Cerebellar cortex (tissue), 1 donor: ENCODE measurements around the gene RIMKLB.
A peak's percentile ranks its signal among the peaks of the same experiment; 100 is the strongest.
"Not testable (repeated sequence)": the region's sequence is repeated elsewhere in the genome, so short reads cannot be mapped to it uniquely, and the experiment has no call there.

Experiments used
- DNase-seq: peaks from one replicate; pipeline ENCODE4 v3.0.0-alpha.2; 2015; ENCODE audit warnings: low spot score

Gene RIMKLB

DNA sequence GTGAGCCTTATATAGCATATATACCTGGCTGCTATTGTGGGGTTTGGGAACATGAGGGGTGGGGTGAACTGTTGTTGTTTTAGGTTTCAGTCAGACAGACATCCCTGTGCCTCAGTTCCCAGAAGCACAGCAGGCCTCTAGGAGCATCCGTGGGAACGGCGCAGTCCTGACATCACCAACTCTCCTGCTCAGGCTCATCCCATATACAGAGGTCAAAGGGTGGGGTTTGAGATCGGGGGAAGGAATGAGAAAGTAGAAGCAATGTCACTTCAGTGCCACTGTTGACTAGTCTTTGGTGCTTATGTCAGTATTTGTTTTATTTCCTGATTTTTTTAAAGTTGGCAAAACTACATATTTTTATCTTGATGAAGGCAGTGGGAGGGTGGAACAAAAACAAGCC lies 81.5 kb downstream of the RIMKLB start:
- DNase-seq, result no peak

DNA sequence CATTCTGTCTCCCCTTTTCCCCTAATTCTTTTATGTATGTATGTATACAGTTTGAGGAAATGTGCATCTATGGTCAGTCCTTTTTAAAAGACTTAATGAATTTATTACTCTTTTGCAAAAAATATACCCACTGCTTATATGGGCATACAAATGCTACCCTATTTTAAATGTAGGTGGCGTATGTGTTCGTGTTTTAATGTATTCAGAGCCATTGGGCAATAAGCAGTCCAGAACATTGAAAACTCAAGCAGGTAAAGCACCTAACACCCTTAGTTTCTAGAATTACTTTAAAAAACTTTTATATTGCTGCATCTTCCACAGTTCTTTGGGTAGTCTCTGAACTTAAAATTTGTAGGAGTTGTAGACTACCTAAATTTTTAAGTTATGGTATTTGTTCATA lies 82.1 kb downstream of the RIMKLB start:
- DNase-seq, result no peak

DNA sequence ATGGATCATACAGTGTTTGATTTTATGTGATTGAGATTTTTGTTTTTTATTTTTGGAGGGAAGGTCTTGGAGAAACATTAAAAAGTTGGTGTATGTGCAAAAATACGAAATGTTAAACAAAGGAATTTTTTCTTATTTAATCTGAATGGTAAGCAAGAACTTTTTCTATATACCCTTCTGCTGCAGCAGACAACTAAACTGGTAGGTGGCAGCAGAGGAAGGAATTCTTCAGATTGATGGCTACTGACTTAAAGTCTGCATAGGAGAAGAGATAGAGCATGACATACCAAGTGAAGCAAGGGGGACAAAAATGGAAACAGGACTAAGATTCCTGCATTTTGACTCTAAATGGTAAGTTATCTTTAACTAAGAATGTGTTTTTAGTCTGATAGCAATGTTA lies 82.6 kb downstream of the RIMKLB start:
- peak; percentile 80 for DNase-seq

DNA sequence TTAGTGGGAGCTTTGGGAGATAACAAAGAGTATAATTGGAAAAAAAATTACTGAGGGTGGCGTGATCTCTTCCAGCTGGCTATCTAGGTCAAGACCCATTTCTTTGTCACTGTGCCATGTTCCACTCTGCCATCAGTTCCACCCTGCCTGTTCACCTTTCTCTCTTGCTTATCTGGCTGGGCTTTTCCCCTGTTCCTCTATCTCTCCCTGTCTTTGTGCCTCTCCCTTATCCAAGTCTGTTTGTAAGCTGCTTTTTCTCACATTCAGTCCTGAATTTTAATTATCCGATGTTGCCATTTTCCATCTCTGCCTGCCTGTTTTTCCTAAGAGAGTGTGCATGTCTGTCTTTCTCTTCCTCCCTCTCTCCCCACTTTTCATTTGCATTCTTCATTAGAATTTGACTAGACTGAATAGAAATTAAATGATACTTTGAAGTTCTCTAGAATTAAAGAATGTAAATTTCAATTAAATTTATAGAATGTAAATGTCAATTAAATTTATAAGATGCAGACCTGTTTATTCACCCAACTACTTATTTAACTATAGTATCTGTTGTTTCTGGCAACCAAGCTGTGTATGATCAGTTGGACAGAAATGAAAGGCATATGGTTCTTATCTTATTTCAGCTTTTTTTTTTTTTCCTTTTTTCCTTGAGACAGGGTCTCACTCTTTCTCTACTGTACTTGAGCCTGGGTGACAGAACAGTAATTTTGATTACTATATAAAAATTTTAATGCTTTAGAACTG lies 83.8 kb downstream of the RIMKLB start:
- DNase-seq, result peak; percentile 92

DNA sequence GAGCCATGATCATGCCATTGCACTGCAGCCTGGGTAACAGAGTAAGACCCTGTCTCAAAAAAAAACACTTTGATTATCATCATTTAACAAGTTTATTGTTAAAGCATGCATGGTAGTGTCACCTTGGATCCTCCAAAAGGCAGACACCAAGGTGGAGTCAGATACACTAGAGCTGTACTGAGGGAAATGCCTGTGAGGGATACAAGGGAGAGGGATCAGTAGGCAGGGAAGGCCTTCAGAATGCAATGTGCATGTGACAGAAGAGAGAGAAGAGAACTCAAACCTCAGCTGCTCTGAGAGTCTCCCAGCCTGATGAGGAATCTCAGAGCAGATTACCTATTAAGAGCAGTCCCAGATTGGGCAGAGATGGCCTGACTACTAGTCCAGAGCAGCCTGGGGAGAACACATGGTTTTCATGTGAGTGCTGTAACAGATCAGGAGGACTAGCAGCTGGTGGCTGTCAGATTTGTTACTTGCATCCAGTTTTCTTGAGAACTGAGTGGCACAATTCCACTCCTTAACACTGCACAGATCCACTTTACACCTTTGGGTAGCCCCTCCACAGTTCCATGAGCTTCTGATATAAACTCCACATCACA lies 86.6 kb downstream of the RIMKLB start:
- no peak for DNase-seq

DNA sequence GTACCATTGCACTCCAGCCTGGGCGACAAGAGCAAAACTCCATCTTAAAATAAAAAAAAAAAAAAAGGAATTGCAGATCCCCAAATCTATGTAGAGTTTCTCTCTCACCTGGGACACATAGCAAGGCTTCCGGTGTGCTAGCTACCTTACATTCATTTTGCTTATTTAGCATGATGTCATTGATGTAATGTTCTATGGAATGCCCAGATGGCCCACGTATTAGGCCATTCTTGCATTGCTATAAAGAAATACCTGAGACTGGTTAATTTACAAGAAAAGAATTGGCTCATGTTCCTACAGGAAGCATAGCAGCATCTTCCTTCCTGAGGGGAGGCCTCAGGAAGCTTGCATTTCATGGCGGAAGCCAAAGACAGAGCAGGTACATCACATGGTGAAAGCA lies 87.7 kb downstream of the RIMKLB start:
- DNase-seq, result no peak

DNA sequence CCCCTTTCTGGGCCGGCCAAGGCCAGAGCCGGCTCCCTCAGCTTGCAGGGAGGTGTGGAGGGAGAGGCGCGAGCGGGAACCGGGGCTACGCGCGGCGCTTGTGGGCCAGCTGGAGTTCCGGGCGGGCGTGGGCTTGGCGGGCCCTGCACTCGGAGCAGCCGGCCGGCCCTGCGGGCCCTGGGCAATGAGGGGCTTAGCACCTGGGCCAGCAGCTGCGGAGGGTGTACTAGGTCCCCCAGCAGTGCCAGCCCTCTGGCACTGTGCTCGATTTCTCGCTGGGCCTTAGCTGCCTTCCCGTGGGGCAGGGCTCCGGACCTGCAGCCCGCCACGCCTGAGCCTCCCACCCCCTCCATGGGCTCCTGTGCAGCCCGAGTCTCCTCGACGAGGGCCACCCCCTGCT lies 89.4 kb downstream of the RIMKLB start:
- DNase-seq, result not testable (repeated sequence)

DNA sequence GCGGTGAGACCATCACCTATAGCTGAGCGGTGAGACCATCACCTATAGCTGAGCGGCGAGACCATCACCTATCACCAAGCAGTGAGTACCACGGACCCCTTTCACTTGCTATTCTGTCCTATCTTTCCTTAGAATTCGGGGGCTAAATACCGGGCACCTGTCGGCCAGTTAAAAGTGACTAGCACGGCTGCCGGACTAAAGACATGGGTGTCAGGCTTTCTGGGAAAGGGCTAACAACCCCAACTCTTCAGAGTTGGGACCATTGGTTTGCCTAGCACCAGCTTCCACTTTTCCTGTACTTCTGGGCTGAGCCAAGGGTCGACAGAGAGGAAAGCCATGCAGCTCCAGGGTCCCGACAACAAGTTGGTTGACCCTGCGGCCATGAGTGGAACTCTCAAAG lies 90.9 kb downstream of the RIMKLB start:
- not testable (repeated sequence) for DNase-seq

DNA sequence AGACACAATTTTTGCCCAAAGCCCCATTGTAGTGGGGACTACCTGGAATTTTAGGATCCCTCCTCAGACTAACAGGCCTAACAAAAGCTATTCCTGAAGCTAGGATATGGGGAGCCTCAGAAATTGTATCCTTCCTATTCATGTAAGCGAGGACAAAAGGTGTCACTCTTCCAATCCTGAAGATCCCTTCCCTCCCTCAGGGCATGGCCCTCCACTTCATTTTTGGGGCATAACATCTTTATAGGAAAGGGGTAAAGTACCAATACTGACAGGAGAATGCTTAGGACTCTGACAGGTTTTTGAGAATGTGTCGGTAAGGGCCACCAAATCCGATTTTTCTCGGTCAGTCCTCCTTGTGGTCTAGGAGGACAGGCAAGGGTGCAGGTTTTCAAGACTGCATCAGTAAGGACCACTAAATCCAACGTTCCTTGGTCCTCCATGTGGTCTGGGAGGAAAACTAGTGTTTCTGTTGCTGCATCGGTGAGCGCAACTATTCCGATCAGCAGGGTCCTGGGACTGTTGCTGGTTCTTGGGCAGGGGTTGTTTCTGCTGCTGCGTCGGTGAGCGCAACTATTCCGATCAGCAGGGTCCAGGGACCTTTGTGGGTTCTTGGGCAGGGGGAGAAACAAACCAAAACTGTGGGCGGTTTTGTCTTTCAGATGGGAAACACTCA lies 91.7 kb downstream of the RIMKLB start:
- not testable (repeated sequence) for DNase-seq

DNA sequence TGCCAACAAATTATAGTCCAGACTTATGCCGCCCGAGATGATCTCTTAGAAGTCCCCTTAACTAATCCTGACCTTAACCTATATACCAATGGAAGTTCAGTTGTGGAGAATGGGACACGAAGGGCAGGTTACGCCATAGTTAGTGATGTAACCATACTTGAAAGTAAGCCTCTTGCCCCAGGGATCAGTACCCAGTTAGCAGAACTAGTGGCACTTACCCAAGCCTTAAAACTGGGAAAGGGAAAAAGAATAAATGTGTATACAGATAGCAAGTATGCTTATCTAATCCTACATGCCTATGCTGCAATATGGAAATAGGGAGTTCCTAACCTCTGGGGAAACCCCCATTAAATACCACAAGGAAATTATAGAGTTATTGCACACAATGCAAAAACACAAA lies 95.4 kb downstream of the RIMKLB start:
- not testable (repeated sequence) for DNase-seq

DNA sequence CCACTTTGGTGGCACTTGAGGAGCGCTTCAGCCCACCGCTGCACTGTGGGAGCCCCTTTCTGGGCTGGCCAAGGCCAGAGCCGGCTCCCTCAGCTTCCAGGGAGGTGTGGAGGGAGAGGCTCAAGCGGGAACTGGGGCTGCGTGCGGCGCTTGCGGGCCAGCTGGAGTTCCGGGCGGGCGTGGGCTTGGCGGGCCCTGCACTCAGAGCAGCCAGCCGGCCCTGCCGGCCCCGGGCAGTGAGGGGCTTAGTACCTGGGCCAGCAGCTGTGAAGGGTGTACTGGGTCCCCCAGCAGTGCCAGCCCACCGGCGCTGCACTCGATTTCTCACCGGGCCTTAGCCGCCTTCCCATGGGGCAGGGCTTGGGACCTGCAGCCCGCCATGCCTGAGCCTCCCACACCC lies 96.8 kb downstream of the RIMKLB start:
- not testable (repeated sequence) for DNase-seq

DNA sequence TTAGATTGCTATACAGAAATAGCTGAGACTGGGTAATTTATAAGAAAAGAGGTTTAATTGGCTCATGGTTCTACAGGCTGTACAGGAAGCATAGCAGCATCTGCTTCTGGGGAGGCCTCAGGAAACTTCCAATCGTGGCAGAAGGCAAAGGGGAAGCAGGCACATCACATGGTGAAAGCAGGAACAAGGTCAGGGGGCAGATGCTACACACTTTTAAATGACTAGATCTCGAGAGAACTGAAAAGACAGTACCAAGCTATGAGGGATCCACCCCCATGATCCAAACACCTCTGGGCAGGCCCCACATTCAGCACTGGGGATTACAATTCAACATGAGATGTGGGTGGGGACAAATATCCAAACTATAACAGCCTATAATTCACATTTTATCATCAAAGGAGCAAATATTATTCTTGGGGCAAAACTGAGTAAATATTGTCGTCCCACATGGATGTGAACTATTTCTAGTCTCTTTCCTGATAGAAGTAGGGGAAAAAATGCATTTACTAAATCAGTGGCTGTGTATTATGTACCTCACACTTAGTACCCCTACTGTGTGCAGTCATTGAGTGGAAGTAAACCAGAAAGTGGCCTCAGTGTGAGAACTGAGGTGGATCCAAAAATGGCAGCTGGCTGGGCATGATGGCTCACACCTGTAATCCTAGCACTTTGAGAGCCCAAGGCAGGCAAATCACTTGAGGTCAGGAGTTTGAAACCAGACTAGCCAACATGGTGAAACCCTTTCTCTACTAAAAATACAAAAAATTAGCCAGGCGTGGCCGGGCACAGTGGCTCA lies 99.2 kb downstream of the RIMKLB start:
- no peak for DNase-seq

DNA sequence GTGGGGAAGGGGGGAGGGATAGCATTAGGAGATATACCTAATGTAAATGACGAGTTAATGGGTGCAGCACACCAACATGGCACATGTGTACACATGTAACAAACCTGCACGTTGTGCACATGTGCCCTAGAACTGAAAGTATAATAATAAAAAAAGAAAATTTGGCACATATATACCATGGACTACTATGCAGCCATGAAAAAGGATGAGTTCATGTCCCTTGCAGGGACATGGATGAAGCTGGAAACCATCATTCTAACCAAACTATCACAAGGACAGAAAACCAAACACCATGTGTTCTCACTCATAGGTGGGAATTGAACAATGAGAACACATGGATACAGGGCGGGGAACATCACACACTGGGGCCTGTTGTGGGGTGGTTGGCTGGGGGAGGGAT lies 103.4 kb downstream of the RIMKLB start:
- DNase-seq, result not testable (repeated sequence)

DNA sequence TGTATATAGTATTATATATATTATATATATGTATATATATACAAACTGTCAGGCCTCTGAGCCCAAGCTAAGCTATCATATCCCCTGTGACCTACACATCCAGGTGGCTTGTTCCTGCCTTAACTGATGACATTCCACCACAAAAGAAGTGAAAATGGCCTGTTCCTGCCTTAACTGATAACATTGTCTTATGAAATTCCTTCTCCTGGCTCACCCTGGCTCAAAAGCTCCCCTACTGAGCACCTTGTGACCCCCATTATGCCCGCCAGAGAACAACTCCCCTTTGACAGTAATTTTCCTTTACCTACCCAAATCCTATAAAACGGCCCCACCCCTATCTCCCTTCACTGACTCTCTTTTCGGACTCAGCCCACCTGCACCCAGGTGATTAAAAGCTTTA lies 107.0 kb downstream of the RIMKLB start:
- not testable (repeated sequence) for DNase-seq

DNA sequence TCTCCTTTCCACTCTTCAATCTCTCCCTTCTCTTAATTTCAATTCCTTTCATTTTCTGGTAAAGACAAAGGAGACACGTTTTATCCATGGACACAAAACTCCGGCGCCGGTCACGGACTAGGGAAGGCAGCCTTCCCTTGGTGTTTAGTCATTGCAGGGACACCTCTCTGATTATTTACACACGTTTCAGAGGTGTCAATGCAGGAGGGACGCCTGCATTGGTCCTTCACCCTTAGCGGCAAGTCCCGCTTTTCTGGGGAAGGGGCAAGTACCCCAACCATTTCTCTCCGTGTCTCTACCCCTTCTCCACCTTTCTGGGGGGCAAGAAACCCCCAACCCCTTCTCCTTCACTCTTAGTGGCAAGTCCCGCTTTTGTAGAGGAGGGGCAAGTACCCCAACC lies 107.7 kb downstream of the RIMKLB start:
- DNase-seq, result not testable (repeated sequence)

DNA sequence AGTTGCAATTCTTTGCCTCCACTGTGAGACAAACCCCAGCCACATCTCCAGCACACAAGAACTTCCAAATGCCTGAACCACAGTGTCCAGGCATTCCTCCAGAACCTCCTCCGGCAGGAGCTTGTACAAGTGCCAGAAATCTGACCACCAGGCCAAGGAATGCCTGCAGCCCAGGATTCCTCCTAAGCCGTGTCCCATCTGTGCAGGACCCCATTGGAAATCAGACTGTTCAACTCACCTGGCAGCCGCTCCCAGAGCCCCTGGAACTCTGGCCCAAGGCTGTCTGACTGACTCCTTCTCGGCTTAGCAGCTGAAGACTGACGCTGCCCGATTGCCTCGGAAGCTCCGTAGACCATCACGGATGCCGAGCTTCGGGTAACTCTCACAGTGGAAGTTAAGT lies 109.3 kb downstream of the RIMKLB start:
- DNase-seq, result peak; percentile 60

DNA sequence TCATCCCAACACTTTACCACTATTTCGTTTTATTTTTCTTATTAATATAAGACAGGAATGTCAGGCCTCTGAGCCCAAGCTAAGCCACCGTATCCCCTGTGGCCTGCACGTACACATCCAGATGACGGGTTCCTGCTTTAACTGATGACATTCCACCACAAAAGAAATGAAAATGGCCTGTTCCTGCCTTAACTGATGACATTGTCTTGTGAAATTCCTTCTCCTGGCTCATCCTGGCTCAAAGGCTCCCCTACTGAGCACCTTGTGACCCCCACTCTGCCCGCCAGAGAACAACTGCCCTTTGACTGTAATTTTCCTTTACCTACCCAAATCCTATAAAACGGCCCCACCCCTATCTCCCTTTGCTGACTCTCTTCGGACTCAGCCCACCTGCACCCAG lies 112.3 kb downstream of the RIMKLB start:
- DNase-seq, result not testable (repeated sequence)

DNA sequence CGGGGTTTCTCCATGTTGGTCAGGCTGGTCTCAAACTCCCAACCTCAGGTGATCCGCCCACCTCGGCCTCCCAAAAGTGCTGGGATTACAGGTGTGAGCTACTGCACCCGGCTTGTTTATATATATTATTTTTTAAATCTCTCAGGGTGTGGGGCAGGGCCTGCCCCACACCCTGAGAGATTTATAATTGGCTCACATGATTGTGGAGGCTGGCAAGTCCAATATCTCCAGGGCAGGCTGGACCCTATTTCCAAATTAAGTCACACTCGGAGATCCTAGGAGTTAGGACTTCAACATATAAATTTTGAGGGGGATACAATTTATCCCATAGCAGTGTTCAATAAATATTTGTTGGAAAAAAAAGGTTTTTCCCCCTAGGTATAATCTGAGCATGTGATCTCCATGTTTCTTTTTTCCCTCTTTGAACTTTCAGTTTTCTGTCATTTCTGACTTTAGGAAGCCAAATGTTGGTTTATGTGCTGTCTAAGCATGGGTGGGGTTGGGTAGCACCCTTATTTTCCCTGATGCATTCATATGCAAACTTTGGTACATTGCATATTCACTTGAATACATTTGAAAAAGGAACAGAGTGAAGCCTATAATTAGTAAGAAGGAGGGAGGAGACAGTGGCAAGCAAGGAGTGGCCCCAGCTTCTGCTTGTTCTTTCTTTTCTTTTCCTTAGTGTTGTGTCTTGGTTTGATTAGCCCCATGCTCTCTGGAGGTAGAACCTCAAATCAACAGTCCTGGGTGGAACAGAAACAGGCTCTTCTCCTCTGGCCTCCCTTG lies 116.0 kb downstream of the RIMKLB start:
- DNase-seq, result no peak

DNA sequence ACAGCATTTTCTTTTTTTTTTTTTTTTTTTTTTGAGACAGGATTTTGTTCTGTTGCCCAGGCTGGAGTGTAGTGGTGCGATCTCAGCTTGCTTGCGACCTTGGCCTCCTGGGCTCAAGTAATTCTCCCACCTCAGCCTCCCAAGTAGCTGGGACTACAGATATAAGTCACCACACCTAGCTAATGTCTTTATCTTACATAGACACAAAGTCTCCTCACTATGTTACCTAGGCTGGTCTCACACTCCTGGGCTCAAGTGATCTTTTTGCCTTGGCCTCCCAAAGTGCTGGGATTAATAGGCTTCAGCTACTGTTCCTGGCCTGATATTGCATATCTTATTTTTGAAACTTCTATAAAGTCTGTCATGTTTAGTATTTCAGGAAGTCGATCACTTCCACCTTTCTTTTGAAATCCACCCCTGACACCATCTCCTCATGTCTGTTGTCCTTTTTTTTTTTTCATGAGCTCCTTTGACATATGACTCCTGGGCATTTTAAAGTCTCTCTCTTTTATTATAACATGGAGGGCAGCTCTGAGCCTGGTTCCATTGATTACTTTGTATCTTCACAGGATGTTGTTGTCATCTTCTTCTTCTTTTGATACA lies 118.8 kb downstream of the RIMKLB start:
- DNase-seq, result no peak

DNA sequence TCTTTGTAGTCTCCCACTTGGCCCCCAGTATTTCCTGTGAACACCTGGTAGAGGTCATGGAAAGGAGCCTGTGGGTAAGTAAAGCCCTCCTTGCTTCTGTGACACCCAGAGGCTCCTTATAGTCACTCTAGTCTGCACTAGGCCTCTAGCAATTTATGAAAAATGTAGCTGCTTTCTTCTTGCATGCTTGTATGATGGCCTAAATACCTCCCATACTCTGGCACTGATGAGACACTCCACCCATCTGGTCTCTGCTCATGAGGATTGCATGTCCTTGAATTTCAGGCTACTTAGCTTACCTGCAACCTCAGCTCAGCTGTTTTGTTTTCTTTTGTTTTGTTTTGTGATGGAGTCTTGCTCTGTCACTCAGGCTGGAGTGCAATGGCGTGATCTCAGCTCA lies 120.1 kb downstream of the RIMKLB start:
- DNase-seq, result no peak

DNA sequence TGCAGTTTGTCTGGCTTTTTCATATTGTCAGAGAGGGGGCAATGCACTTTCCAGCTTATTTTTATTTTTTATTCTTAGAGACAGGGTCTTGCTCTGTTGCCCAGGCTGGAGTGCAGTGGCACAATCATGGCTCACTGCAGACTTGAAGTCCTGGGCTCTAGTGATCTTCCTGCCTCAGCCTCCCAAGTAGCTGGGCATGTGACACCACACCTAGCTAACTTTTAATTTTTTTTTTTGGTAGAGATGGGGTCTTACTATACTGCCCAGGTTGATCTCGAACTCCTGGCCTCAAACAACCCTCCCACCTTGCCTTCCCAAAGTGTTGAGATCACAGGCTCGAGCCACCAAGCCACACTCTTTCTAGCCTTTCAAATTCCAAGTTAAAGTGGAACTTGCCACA lies 120.7 kb downstream of the RIMKLB start:
- DNase-seq, result no peak
